Heart left ventricle (tissue), 16 donors: ENCODE results near the gene RAC3. TPM values are rescaled to one million over a fixed set of nuclear protein-coding genes. Genes with fewer than 3 reads are reported as not detected.

ENCODE experiments used
- ATAC-seq, 4 donors: fragments of 200-7000 bp; cut with Tn5 transposase; one replicate each; pipeline ENCODE4 v1.9.1; 2020 to 2022; ENCODE audit warnings: moderate library complexity in 4 of 4, mild to moderate bottlenecking in 3 of 4, moderate number of reproducible peaks in 1 of 4
- DNase-seq, 5 donors: peaks; one replicate each; pipeline ENCODE4 v3.0.0-alpha.2; 2020
- H3K27ac ChIP-seq, 12 donors: fragments of 200-600 bp; sonication (generic) in 4 of 12; one replicate each; pipeline versions ENCODE4 v1.5.0 to v1.8.0; 2016 to 2022; ENCODE audit warnings: mild to moderate bottlenecking in 2 of 12
- H3K27me3 ChIP-seq, 9 donors: fragments of 200-600 bp; sonication (generic) in 2 of 9; one replicate each; pipeline versions ENCODE4 v1.5.1 to v1.8.0; 2016 to 2022; ENCODE audit warnings: mild to moderate bottlenecking in 3 of 9
- H3K36me3 ChIP-seq, 9 donors: fragments of 200-600 bp; sonication (generic) in 2 of 9; one replicate each; pipeline versions ENCODE4 v1.5.0 to v1.8.0; 2018 to 2022; ENCODE audit warnings: mild to moderate bottlenecking in 2 of 9
- H3K4me1 ChIP-seq, 12 donors: fragments of 200-600 bp; sonication (generic) in 4 of 12; one replicate each; pipeline versions ENCODE4 v1.5.0 to v1.8.0; 2016 to 2022; ENCODE audit warnings: mild to moderate bottlenecking in 3 of 12
- H3K4me3 ChIP-seq, 12 donors: fragments of 200-600 bp; sonication (generic) in 4 of 12; one replicate each; pipeline versions ENCODE4 v1.5.0 to v1.8.0; 2017 to 2022; ENCODE audit warnings: mild to moderate bottlenecking in 9 of 12, moderate library complexity in 4 of 12
- H3K9me3 ChIP-seq, 12 donors: fragments of 200-600 bp; sonication (generic) in 4 of 12; one replicate each; pipeline versions ENCODE4 v1.5.0 to v1.8.0; 2016 to 2022; ENCODE audit warnings: mild to moderate bottlenecking in 1 of 12
- CTCF ChIP-seq, 12 donors: fragments of 200-600 bp; sonication (generic) in 4 of 12; IDR thresholded peaks; one replicate each; pipeline versions ENCODE4 v1.5.0 to v1.8.0; 2018 to 2022; ENCODE audit warnings: antibody characterized with exemption in 12 of 12, mild to moderate bottlenecking in 5 of 12
- POLR2A ChIP-seq, 2 donors: fragments of 450-650 bp; IDR thresholded peaks; one replicate each; pipeline ENCODE4 v1.6.1; 2017; ENCODE audit warnings: antibody characterized with exemption in 2 of 2, mild to moderate bottlenecking in 2 of 2, moderate library complexity in 2 of 2
- WGBS, 4 donors: extraction: QIAGEN DNeasy Blood & Tissue Kit in 2 of 4; methylation state at CpG; one replicate each; pipeline versions ENCODE4 v1.1.5 to v1.1.7; 2013 to 2018; 5-methylcytosine and 5-hydroxymethylcytosine counted together
- intact Hi-C, 10 donors: fragments of 100-400 bp; cut with DNase I; formaldehyde crosslinking; loops; one replicate each; pipeline versions ENCODE4 v1.11.1 to v1.14.2; 2022
- polyA plus RNA-seq, 2 donors: library from polyadenylated mRNA; stranded (reverse); fragments of 200-250 nt; gene quantifications; one replicate each; pipeline ENCODE4 v1.2.3, GENCODE V29; 2013
- total RNA-seq, 9 donors: library from RNA; depleted of rRNA in 2 of 9; stranded (reverse); fragments of >200 nt in 2 of 9; fragmentation: NEBNext Ultra II Directional in 3 of 9; extraction: Animal tissue kit (Norgen Biotek cat#: 25700) in 3 of 9; gene quantifications; one replicate each; pipeline versions ENCODE4 v1.1.0 to v1.2.4, GENCODE V29; 2016 to 2023
- donor health status: ischemic (EF 13 %, LVEDD 7.1; RV severe dilation, severe dysfunction).
- donor health status: healthy with polysubstance abuse.
- donor health status: DM: no; HTN: yes; CAD: no.
- donor health status: DM: no; HTN: no; CAD: no.
- donor health status: ischemic (EF 25% LVEDD 6.9; RV normal size, moderate dysfunction).
- donor health status: ischemic (EF 25% LVEDD 5.7; RV mildly dilated, moderate dysfunction).
- donor health status: healthy.
- donor health status: DM: yes; HTN: yes; CAD: no.
- donor health status: ischemic (EF 35%, LVEDD 5.7; RV mildly dilated, moderate dysfunction).
- donor health status: nonischemic (EF 11% LVEDD 7.7; RV severe dilation, severe dysfunction).
- donor health status: DM: yes; HTN: yes; CAD: no.
- donor health status: PGD.
- donor health status: ischemic (EF 29% LVEDD 5.4; RV normal size, mild dysfunction).
- donor health status: nonischemic (EF 23%, LVEDD 6.1; RV moderate dilation, normal function).

Gene RAC3
- total and polyA plus RNA-seq, 11 donors, result 0.76 to 2.6 (median 1.5) TPM

GRCh38 chr17:82031885-82032627 is 578 bp downstream of the RAC3 start:
- intact Hi-C loops, result loop anchor here in 6 of 10 donors (2.0 to 10.0 kb wide), 6 partner anchors 73 to 293 kb away; no protein-coding TSS in a partner anchor
- H3K27me3 ChIP-seq, result peaks cover 0 to 9% (median 0%) of the 10 kb centered on the region in 9 donors
- H3K4me1 ChIP-seq, result peaks cover 6 to 51% (median 27%) of the 10 kb centered on the region in 12 donors
- H3K36me3 ChIP-seq, result peaks cover 0 to 5% (median 0%) of the 10 kb centered on the region in 9 donors
- H3K9me3 ChIP-seq, result no peaks in the 10 kb centered on the region
- H3K4me3 ChIP-seq, result peak overlapping the region in 11 of 12 donors; percentile 11 to 54 (median 29)
- peak overlapping the region in 1 of 12 donors; percentile 10 for H3K27ac ChIP-seq
- no peak for DNase-seq
- TF ChIP-seq CTCF (IDR thresholded peaks at IDR 0.05) (no peak), POLR2A (IDR thresholded peaks at IDR 0.05) (no peak)
- 11 to 71% (median 22%) methylated on average over 3 to 59 of the region's 59 CpGs for WGBS, 4 donors
- no peak for ATAC-seq

GRCh38 chr17:82033359-82034085 is 2.0 kb downstream of the RAC3 start:
- Histone ChIP-seq H3K4me3 (no peak overlapping the region), H3K4me1 (peaks cover 6 to 58% (median 32%) of the 10 kb centered on the region in 12 donors), H3K27ac (no peak overlapping the region), H3K36me3 (peaks cover 0 to 5% (median 0%) of the 10 kb centered on the region in 9 donors), H3K9me3 (no peaks in the 10 kb centered on the region), H3K27me3 (peaks cover 0 to 9% (median 0%) of the 10 kb centered on the region in 9 donors)
- DNase-seq (no peak), ATAC-seq (no peak)
- TF ChIP-seq POLR2A (IDR thresholded peaks at IDR 0.05), result no peak
- TF ChIP-seq CTCF (IDR thresholded peaks at IDR 0.05), result no peak
- 93 to 96% (median 94%) methylated on average over 6 to 38 of the region's 38 CpGs for WGBS, 4 donors
- intact Hi-C loops, result loop anchor here in 4 of 10 donors (5.0 to 10.0 kb wide), 4 partner anchors 71 to 291 kb away; no protein-coding TSS in a partner anchor

GRCh38 chr17:82034371-82035011 is 3.0 kb downstream of the RAC3 start:
- ATAC-seq (no peak), DNase-seq (no peak)
- intact Hi-C loops, result loop anchor here in 5 of 10 donors (5.0 to 10.0 kb wide), 5 partner anchors 63 to 290 kb away; partner anchors contain the start of gene FASN (in 1 of the 5)
- Histone ChIP-seq H3K9me3 (no peaks in the 10 kb centered on the region), H3K36me3 (peaks cover 0 to 5% (median 0%) of the 10 kb centered on the region in 9 donors), H3K27me3 (peaks cover 0 to 9% (median 0%) of the 10 kb centered on the region in 9 donors), H3K27ac (no peak overlapping the region), H3K4me3 (no peak overlapping the region), H3K4me1 (peaks cover 6 to 52% (median 32%) of the 10 kb centered on the region in 12 donors)
- no peak for TF ChIP-seq POLR2A (IDR thresholded peaks at IDR 0.05)
- no peak for TF ChIP-seq CTCF (IDR thresholded peaks at IDR 0.05)
- WGBS, 4 donors, result 74 to 83% (median 81%) methylated on average over 23 of the region's 23 CpGs
